Trophoblast cell (in vitro differentiated cells and primary cell): ENCODE results near the gene THAP10.

Experiments used
- DNase-seq, 2 donors: peaks; one replicate each; pipeline ENCODE4 v3.0.0-alpha.2; 2016
- H2AFZ ChIP-seq: 2 replicates; pipeline ENCODE4 v1.6.1; 2013; ENCODE audit warnings: low read length, moderate library complexity, mild to moderate bottlenecking; ENCODE audit not compliant: insufficient read depth, poor library complexity
- H2AK5ac ChIP-seq: 2 replicates; pipeline ENCODE4 v1.6.1; 2013; ENCODE audit warnings: mild to moderate bottlenecking, low read length
- H2BK120ac ChIP-seq: 2 replicates; pipeline ENCODE4 v1.6.1; 2013; ENCODE audit warnings: low read length, mild to moderate bottlenecking, moderate library complexity; ENCODE audit not compliant: insufficient read depth, poor library complexity
- H2BK12ac ChIP-seq: 2 replicates; pipeline ENCODE4 v1.6.1; 2013; ENCODE audit warnings: mild to moderate bottlenecking, low read length, moderate library complexity
- H2BK5ac ChIP-seq: 2 replicates; pipeline ENCODE4 v1.6.1; 2013; ENCODE audit warnings: low read length, low read depth, moderate library complexity, mild to moderate bottlenecking; ENCODE audit not compliant: poor library complexity
- H3K14ac ChIP-seq: 2 replicates; pipeline ENCODE4 v1.6.1; 2013; ENCODE audit warnings: mild to moderate bottlenecking, low read length
- H3K18ac ChIP-seq: 2 replicates; pipeline ENCODE4 v1.6.1; 2013; ENCODE audit warnings: mild to moderate bottlenecking, low read length
- H3K23ac ChIP-seq: 2 replicates; pipeline ENCODE4 v1.6.1; 2013; ENCODE audit warnings: low read length
- H3K27ac ChIP-seq: 2 replicates; pipeline ENCODE4 v1.5.1; 2013; ENCODE audit warnings: low read depth, mild to moderate bottlenecking, inconsistent platforms, low read length, moderate library complexity
- H3K27me3 ChIP-seq: 2 replicates; pipeline ENCODE4 v1.6.1; 2013; ENCODE audit warnings: inconsistent platforms, mild to moderate bottlenecking, low read length, moderate library complexity; ENCODE audit not compliant: insufficient read depth
- H3K36me3 ChIP-seq, 2 experiments: 1 replicate in 1 of 2; 2 replicates in 1 of 2; pipeline ENCODE4 v1.6.1; 2013; ENCODE audit warnings: low read length in 2 of 2, mild to moderate bottlenecking in 2 of 2, moderate library complexity in 1 of 2; ENCODE audit not compliant: insufficient read depth in 2 of 2, control insufficient read depth in 1 of 2
- H3K4ac ChIP-seq: 2 replicates; pipeline ENCODE4 v1.6.1; 2013; ENCODE audit warnings: low read depth, mild to moderate bottlenecking, low read length, moderate library complexity
- H3K4me1 ChIP-seq, 2 experiments: 1 replicate in 1 of 2; 2 replicates in 1 of 2; pipeline ENCODE4 v1.6.1; 2013; ENCODE audit warnings: low read length in 2 of 2, mild to moderate bottlenecking in 2 of 2, moderate library complexity in 1 of 2; ENCODE audit not compliant: insufficient read depth in 2 of 2, control insufficient read depth in 1 of 2
- H3K4me2 ChIP-seq: 2 replicates; pipeline ENCODE4 v1.6.1; 2013; ENCODE audit warnings: inconsistent platforms, mild to moderate bottlenecking, low read length, moderate library complexity
- H3K4me3 ChIP-seq: 2 replicates; pipeline ENCODE4 v1.5.1; 2013; ENCODE audit warnings: mild to moderate bottlenecking, low read depth, low read length, inconsistent platforms
- H3K79me1 ChIP-seq: one replicate; pipeline ENCODE4 v1.6.1; 2013; ENCODE audit warnings: low read length
- H3K79me2 ChIP-seq: 2 replicates; pipeline ENCODE4 v1.6.1; 2013; ENCODE audit warnings: low read length, mild to moderate bottlenecking; ENCODE audit not compliant: control insufficient read depth, insufficient read depth, poor library complexity
- H3K9ac ChIP-seq: 2 replicates; pipeline ENCODE4 v1.6.1; 2013; ENCODE audit warnings: mild to moderate bottlenecking, low read length
- H3K9me3 ChIP-seq: 2 replicates; pipeline ENCODE4 v1.6.1; 2013; ENCODE audit warnings: low read depth, mild to moderate bottlenecking, control low read depth, inconsistent platforms, low read length; ENCODE audit not compliant: insufficient read depth
- H4K12ac ChIP-seq: 2 replicates; pipeline ENCODE4 v1.6.1; 2013; ENCODE audit warnings: low read depth, mild to moderate bottlenecking, low read length, moderate library complexity
- H4K8ac ChIP-seq: 2 replicates; pipeline ENCODE4 v1.6.1; 2013; ENCODE audit warnings: low read depth, mild to moderate bottlenecking, low read length, moderate library complexity
- H4K91ac ChIP-seq: one replicate; pipeline ENCODE4 v1.6.1; 2013; ENCODE audit warnings: low read depth, mild to moderate bottlenecking, low read length, moderate library complexity
- WGBS: extraction: QIAGEN DNeasy Blood & Tissue Kit; methylation state at CpG from one replicate; pipeline ENCODE4 v1.1.7; 2013; ENCODE audit warnings: missing lambda C conversion rate; ENCODE audit not compliant: insufficient read length, insufficient coverage; ENCODE audit errors: extremely low coverage; 5-methylcytosine and 5-hydroxymethylcytosine counted together

THAP10 gene

GRCh38 chr15:70867911-70868467, 24.2 kb downstream of the THAP10 start:
- Histone ChIP-seq H3K27me3 (no peaks in the 10 kb centered on the region), H2BK5ac (no peak overlapping the region), H3K4ac (no peak overlapping the region), H2BK120ac (no peak overlapping the region), H3K18ac (no peak overlapping the region), H3K9me3 (peaks cover 6% of the 10 kb centered on the region), H2AK5ac (no peak overlapping the region), H2BK12ac (no peak overlapping the region), H4K91ac (no peak overlapping the region), H3K79me2 (no peaks in the 10 kb centered on the region), H4K8ac (no peak overlapping the region), H3K4me1 (peaks cover 6 to 11% of the 10 kb centered on the region in 2 experiments), H3K4me3 (no peak overlapping the region), H2AFZ (no peak overlapping the region), H3K36me3 (no peaks in the 10 kb centered on the region), H3K9ac (no peak overlapping the region), H4K12ac (no peak overlapping the region), H3K79me1 (no peaks in the 10 kb centered on the region), H3K14ac (no peak overlapping the region), H3K27ac (no peak overlapping the region), H3K23ac (no peak overlapping the region), H3K4me2 (no peak overlapping the region)
- WGBS = no CpG with 5 or more reads among the region's 6 CpGs
- DNase-seq = no peak

- WGBS = no CpG with 5 or more reads among the region's 5 CpGs
- no peak overlapping the region for H3K4ac ChIP-seq
- no peak overlapping the region for H3K14ac ChIP-seq
- H2BK12ac ChIP-seq = no peak overlapping the region
- H4K91ac ChIP-seq = no peak overlapping the region
- no peak overlapping the region for H3K9ac ChIP-seq
- H3K4me2 ChIP-seq = no peak overlapping the region
- H3K18ac ChIP-seq = no peak overlapping the region
- peaks cover 5% of the 10 kb centered on the region for H3K9me3 ChIP-seq
- no peak overlapping the region for H2AK5ac ChIP-seq
- H3K4me1 ChIP-seq = peaks cover 6 to 11% of the 10 kb centered on the region in 2 experiments
- no peak for DNase-seq
- no peak overlapping the region for H4K8ac ChIP-seq
- H3K27me3 ChIP-seq = no peaks in the 10 kb centered on the region
- H3K27ac ChIP-seq = no peak overlapping the region
- H4K12ac ChIP-seq = no peak overlapping the region
- H3K79me1 ChIP-seq = no peaks in the 10 kb centered on the region
- no peaks in the 10 kb centered on the region for H3K36me3 ChIP-seq
- no peak overlapping the region for H2BK120ac ChIP-seq
- H3K79me2 ChIP-seq = no peaks in the 10 kb centered on the region
- H2BK5ac ChIP-seq = no peak overlapping the region
- H3K23ac ChIP-seq = no peak overlapping the region
- no peak overlapping the region for H2AFZ ChIP-seq
- no peak overlapping the region for H3K4me3 ChIP-seq
These were observed 25.1 kb downstream of the THAP10 start for GRCh38 chr15:70866982-70867641.

DNA sequence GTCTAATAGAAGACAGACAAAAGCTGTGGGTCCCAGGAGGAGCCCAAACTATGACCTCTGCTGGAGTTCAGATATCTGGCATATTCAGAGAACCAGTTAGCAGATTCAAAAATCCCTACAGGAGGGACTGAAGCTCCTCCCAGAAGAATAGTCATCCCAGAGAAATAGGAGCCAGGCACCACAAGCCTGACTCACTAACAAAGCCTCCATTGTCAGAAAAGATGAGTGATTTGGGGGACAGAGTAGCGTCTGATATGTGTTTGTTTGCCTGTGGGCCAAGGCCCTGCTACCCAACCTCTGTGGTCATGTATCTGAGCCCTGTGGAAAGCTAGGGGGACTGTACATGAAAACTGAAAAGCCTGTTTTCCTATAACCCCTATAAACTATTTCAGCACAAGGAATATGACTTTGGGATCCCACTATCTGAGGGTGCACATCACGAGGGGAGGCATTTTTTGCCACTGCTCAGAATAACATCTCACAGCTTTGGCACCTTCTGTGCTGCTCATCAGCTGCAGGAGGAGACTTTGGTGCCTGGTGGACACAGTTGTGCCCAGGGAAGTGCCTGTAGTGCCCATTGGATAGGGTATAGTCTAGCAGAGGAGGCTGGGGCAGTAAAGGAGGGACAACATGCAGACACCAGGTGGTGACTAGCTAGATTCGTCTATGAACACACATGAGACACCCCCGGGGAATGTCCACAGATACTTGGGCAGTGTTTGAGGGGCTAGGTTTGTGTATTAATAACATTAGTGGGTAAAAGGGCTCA, 28.6 kb downstream of the THAP10 start:
- Histone ChIP-seq H4K91ac (peak overlapping the region; percentile 12), H3K9me3 (no peaks in the 10 kb centered on the region), H3K14ac (no peak overlapping the region), H3K4me2 (no peak overlapping the region), H3K18ac (no peak overlapping the region), H3K36me3 (no peaks in the 10 kb centered on the region), H3K27me3 (no peaks in the 10 kb centered on the region), H3K4me1 (peaks cover 6 to 11% of the 10 kb centered on the region in 2 experiments), H3K27ac (peak overlapping the region; percentile 21), H3K23ac (no peak overlapping the region), H2BK5ac (no peak overlapping the region), H3K79me2 (no peaks in the 10 kb centered on the region), H3K9ac (no peak overlapping the region), H2BK12ac (peak overlapping the region; percentile 41), H2BK120ac (no peak overlapping the region), H3K4me3 (no peak overlapping the region), H2AK5ac (no peak overlapping the region), H3K79me1 (no peaks in the 10 kb centered on the region), H4K12ac (no peak overlapping the region), H4K8ac (no peak overlapping the region), H3K4ac (no peak overlapping the region), H2AFZ (no peak overlapping the region)
- no peak for DNase-seq
- WGBS = no CpG with 5 or more reads among the region's 4 CpGs

DNA sequence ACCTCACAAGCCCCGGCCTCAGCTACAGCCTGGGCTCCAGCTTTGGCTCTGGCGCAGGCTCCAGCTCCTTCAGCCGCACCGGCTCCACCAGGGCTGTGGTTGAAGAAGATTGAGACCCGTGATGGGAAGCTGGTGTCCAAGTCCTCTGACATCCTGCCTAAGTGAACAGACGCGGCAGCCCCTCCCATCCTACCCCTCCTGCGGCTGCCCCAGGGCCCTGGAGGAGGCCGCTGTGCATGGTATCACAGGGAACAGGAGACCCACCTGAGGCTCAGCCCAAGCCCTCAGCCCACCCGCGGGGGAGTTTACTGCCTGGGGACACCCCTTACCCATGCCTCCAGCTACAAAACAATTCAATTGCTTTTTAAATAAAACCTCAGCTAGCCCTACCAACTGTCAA, 32.2 kb downstream of the THAP10 start:
- H3K4me1 ChIP-seq = peaks cover 6 to 7% of the 10 kb centered on the region in 2 experiments
- DNase-seq = no peak
- no peak overlapping the region for H2AFZ ChIP-seq
- no peak overlapping the region for H3K18ac ChIP-seq
- no peak overlapping the region for H3K4ac ChIP-seq
- no peaks in the 10 kb centered on the region for H3K9me3 ChIP-seq
- no peak overlapping the region for H3K4me2 ChIP-seq
- no peak overlapping the region for H3K14ac ChIP-seq
- no peak overlapping the region for H3K23ac ChIP-seq
- no peak overlapping the region for H3K9ac ChIP-seq
- H2BK5ac ChIP-seq = no peak overlapping the region
- H3K27me3 ChIP-seq = no peaks in the 10 kb centered on the region
- WGBS = no CpG with 5 or more reads among the region's 11 CpGs
- no peak overlapping the region for H4K91ac ChIP-seq
- no peak overlapping the region for H4K8ac ChIP-seq
- H3K4me3 ChIP-seq = no peak overlapping the region
- H2BK12ac ChIP-seq = no peak overlapping the region
- H2AK5ac ChIP-seq = no peak overlapping the region
- H3K36me3 ChIP-seq = no peaks in the 10 kb centered on the region
- H3K79me2 ChIP-seq = no peaks in the 10 kb centered on the region
- H3K27ac ChIP-seq = no peak overlapping the region
- H4K12ac ChIP-seq = no peak overlapping the region
- no peak overlapping the region for H2BK120ac ChIP-seq
- no peaks in the 10 kb centered on the region for H3K79me1 ChIP-seq
